ENCODE results near the gene TAOK2.
"Not testable (repeated sequence)": the region's sequence is repeated elsewhere in the genome, so short reads cannot be mapped to it uniquely, and the experiment has no call there.

TAOK2 gene

GRCh38 chr16:30010844-30011713 is 37.4 kb downstream of the TAOK2 start, which contains the start of gene DOC2A:
TSS of gene DOC2A (minus strand) at chr16:30011027. CDS start at chr16:30010222, 805 bp downstream.
- Histone ChIP-seq H3K9me3 (ENCODE audit: control insufficient read depth in 1 of 2, low read length in 2 of 2) (no peaks in the 10 kb centered on the region), H3K9ac (ENCODE audit: low read depth in 1 of 2, low read length in 2 of 2) (no peak within 1 kb of the TSS), H3K36me3 (ENCODE audit: control insufficient read depth in 1 of 2, insufficient read depth in 2 of 2, low read length in 2 of 2) (no peaks in the 10 kb centered on the region), H3K4me3 (ENCODE audit: low read depth in 1 of 2, low read length in 2 of 2) (peak within 1 kb of the TSS in 1 of 2 donors; percentile 54), H3K27ac (ENCODE audit: low read depth, low read length) (no peak within 1 kb of the TSS), H3K4me1 (ENCODE audit: control insufficient read depth in 1 of 2, insufficient read depth in 2 of 2, low read length in 2 of 2) (peaks cover 4 to 11% of the 10 kb centered on the region in 2 donors), H3K27me3 (ENCODE audit: control insufficient read depth in 1 of 2, insufficient read depth in 2 of 2, low read length in 2 of 2) (peaks cover 17 to 25% of the 10 kb centered on the region in 2 donors)

- Histone ChIP-seq H3K4me3 (ENCODE audit: low read depth in 1 of 2, low read length in 2 of 2) (no peak overlapping the region), H3K9me3 (ENCODE audit: control insufficient read depth in 1 of 2, low read length in 2 of 2) (no peaks in the 10 kb centered on the region), H3K27ac (ENCODE audit: low read depth, low read length) (no peak overlapping the region), H3K27me3 (ENCODE audit: control insufficient read depth in 1 of 2, insufficient read depth in 2 of 2, low read length in 2 of 2) (peaks cover 17 to 25% of the 10 kb centered on the region in 2 donors), H3K4me1 (ENCODE audit: control insufficient read depth in 1 of 2, insufficient read depth in 2 of 2, low read length in 2 of 2) (peaks cover 4 to 11% of the 10 kb centered on the region in 2 donors), H3K9ac (ENCODE audit: low read depth in 1 of 2, low read length in 2 of 2) (no peak overlapping the region), H3K36me3 (ENCODE audit: control insufficient read depth in 1 of 2, insufficient read depth in 2 of 2, low read length in 2 of 2) (no peaks in the 10 kb centered on the region)
Measured at GRCh38 chr16:30011714-30012504, 38.2 kb downstream of the TAOK2 start.

- H3K27ac ChIP-seq (ENCODE audit: low read depth, low read length); H3K36me3 ChIP-seq (ENCODE audit: control insufficient read depth in 1 of 2, insufficient read depth in 2 of 2, low read length in 2 of 2); H3K4me3 ChIP-seq (ENCODE audit: low read depth in 1 of 2, low read length in 2 of 2); H3K9me3 ChIP-seq (ENCODE audit: control insufficient read depth in 1 of 2, low read length in 2 of 2); H3K9ac ChIP-seq (ENCODE audit: low read depth in 1 of 2, low read length in 2 of 2): not testable (repeated sequence)
- Histone ChIP-seq H3K4me1 (ENCODE audit: control insufficient read depth in 1 of 2, insufficient read depth in 2 of 2, low read length in 2 of 2) (peaks cover 4 to 11% of the 10 kb centered on the region in 2 donors), H3K27me3 (ENCODE audit: control insufficient read depth in 1 of 2, insufficient read depth in 2 of 2, low read length in 2 of 2) (peaks cover 17 to 25% of the 10 kb centered on the region in 2 donors)
Measured at GRCh38 chr16:30012598-30012997, 38.9 kb downstream of the TAOK2 start.

- peaks cover 11 to 12% of the 10 kb centered on the region in 2 donors for H3K27me3 ChIP-seq (ENCODE audit: control insufficient read depth in 1 of 2, insufficient read depth in 2 of 2, low read length in 2 of 2)
- H3K27ac ChIP-seq (ENCODE audit: low read depth, low read length); H3K9ac ChIP-seq (ENCODE audit: low read depth in 1 of 2, low read length in 2 of 2); H3K36me3 ChIP-seq (ENCODE audit: control insufficient read depth in 1 of 2, insufficient read depth in 2 of 2, low read length in 2 of 2); H3K4me3 ChIP-seq (ENCODE audit: low read depth in 1 of 2, low read length in 2 of 2); H3K9me3 ChIP-seq (ENCODE audit: control insufficient read depth in 1 of 2, low read length in 2 of 2); H3K4me1 ChIP-seq (ENCODE audit: control insufficient read depth in 1 of 2, insufficient read depth in 2 of 2, low read length in 2 of 2): not testable (repeated sequence)
Measured at GRCh38 chr16:30015450-30015849, 41.8 kb downstream of the TAOK2 start.

- Histone ChIP-seq H3K4me1 (ENCODE audit: control insufficient read depth in 1 of 2, insufficient read depth in 2 of 2, low read length in 2 of 2) (peaks cover 6 to 9% of the 10 kb centered on the region in 2 donors), H3K4me3 (ENCODE audit: low read depth in 1 of 2, low read length in 2 of 2) (no peak overlapping the region), H3K36me3 (ENCODE audit: control insufficient read depth in 1 of 2, insufficient read depth in 2 of 2, low read length in 2 of 2) (no peaks in the 10 kb centered on the region), H3K9me3 (ENCODE audit: control insufficient read depth in 1 of 2, low read length in 2 of 2) (no peaks in the 10 kb centered on the region), H3K9ac (ENCODE audit: low read depth in 1 of 2, low read length in 2 of 2) (no peak overlapping the region), H3K27me3 (ENCODE audit: control insufficient read depth in 1 of 2, insufficient read depth in 2 of 2, low read length in 2 of 2) (peaks cover 5 to 6% of the 10 kb centered on the region in 2 donors), H3K27ac (ENCODE audit: low read depth, low read length) (no peak overlapping the region)
Measured at GRCh38 chr16:30016555-30017276, 43.0 kb downstream of the TAOK2 start.

- no peaks in the 10 kb centered on the region for H3K36me3 ChIP-seq (ENCODE audit: control insufficient read depth in 1 of 2, insufficient read depth in 2 of 2, low read length in 2 of 2)
- no peak overlapping the region for H3K9ac ChIP-seq (ENCODE audit: low read depth in 1 of 2, low read length in 2 of 2)
- no peaks in the 10 kb centered on the region for H3K9me3 ChIP-seq (ENCODE audit: control insufficient read depth in 1 of 2, low read length in 2 of 2)
- peaks cover 8 to 9% of the 10 kb centered on the region in 2 donors for H3K4me1 ChIP-seq (ENCODE audit: control insufficient read depth in 1 of 2, insufficient read depth in 2 of 2, low read length in 2 of 2)
- H3K4me3 ChIP-seq (ENCODE audit: low read depth in 1 of 2, low read length in 2 of 2) = no peak overlapping the region
- peaks cover 0 to under 1% of the 10 kb centered on the region in 2 donors for H3K27me3 ChIP-seq (ENCODE audit: control insufficient read depth in 1 of 2, insufficient read depth in 2 of 2, low read length in 2 of 2)
- H3K27ac ChIP-seq (ENCODE audit: low read depth, low read length) = no peak overlapping the region
Measured at GRCh38 chr16:30017277-30017656, 43.6 kb downstream of the TAOK2 start.

- H3K27ac ChIP-seq (ENCODE audit: low read depth, low read length); H3K36me3 ChIP-seq (ENCODE audit: control insufficient read depth in 1 of 2, insufficient read depth in 2 of 2, low read length in 2 of 2); H3K9me3 ChIP-seq (ENCODE audit: control insufficient read depth in 1 of 2, low read length in 2 of 2); H3K9ac ChIP-seq (ENCODE audit: low read depth in 1 of 2, low read length in 2 of 2); H3K4me3 ChIP-seq (ENCODE audit: low read depth in 1 of 2, low read length in 2 of 2); H3K27me3 ChIP-seq (ENCODE audit: control insufficient read depth in 1 of 2, insufficient read depth in 2 of 2, low read length in 2 of 2); H3K4me1 ChIP-seq (ENCODE audit: control insufficient read depth in 1 of 2, insufficient read depth in 2 of 2, low read length in 2 of 2): not testable (repeated sequence)
Measured at GRCh38 chr16:30017937-30018336, 44.3 kb downstream of the TAOK2 start.

- H3K27ac ChIP-seq (ENCODE audit: low read depth, low read length) = no peak overlapping the region
- no peaks in the 10 kb centered on the region for H3K36me3 ChIP-seq (ENCODE audit: control insufficient read depth in 1 of 2, insufficient read depth in 2 of 2, low read length in 2 of 2)
- no peak overlapping the region for H3K4me3 ChIP-seq (ENCODE audit: low read depth in 1 of 2, low read length in 2 of 2)
Measured at GRCh38 chr16:30018731-30019158, 45.1 kb downstream of the TAOK2 start.

GRCh38 chr16:30022887-30023286 is 49.2 kb downstream of the TAOK2 start, which contains the start of gene C16orf92:
TSS of gene C16orf92 (plus strand) at chr16:30023198. CDS start at chr16:30023341, 143 bp downstream.
- Histone ChIP-seq H3K27me3 (ENCODE audit: control insufficient read depth in 1 of 2, insufficient read depth in 2 of 2, low read length in 2 of 2) (peaks cover 10 to 18% of the 10 kb centered on the region in 2 donors), H3K27ac (ENCODE audit: low read depth, low read length) (no peak within 1 kb of the TSS), H3K4me3 (ENCODE audit: low read depth in 1 of 2, low read length in 2 of 2) (no peak within 1 kb of the TSS)

More at GRCh38 chr16:30018731-30019158, 45.1 kb downstream of the TAOK2 start:
- no peaks in the 10 kb centered on the region for H3K27me3 ChIP-seq (ENCODE audit: control insufficient read depth in 1 of 2, insufficient read depth in 2 of 2, low read length in 2 of 2)
- no peak overlapping the region for H3K9ac ChIP-seq (ENCODE audit: low read depth in 1 of 2, low read length in 2 of 2)
- peaks cover 8 to 9% of the 10 kb centered on the region in 2 donors for H3K4me1 ChIP-seq (ENCODE audit: control insufficient read depth in 1 of 2, insufficient read depth in 2 of 2, low read length in 2 of 2)
- H3K9me3 ChIP-seq (ENCODE audit: control insufficient read depth in 1 of 2, low read length in 2 of 2) = no peaks in the 10 kb centered on the region

More at GRCh38 chr16:30022887-30023286, 49.2 kb downstream of the TAOK2 start, which contains the start of gene C16orf92:
- no peaks in the 10 kb centered on the region for H3K9me3 ChIP-seq (ENCODE audit: control insufficient read depth in 1 of 2, low read length in 2 of 2)
- H3K36me3 ChIP-seq (ENCODE audit: control insufficient read depth in 1 of 2, insufficient read depth in 2 of 2, low read length in 2 of 2) = no peaks in the 10 kb centered on the region
- H3K9ac ChIP-seq (ENCODE audit: low read depth in 1 of 2, low read length in 2 of 2) = no peak within 1 kb of the TSS
- H3K4me1 ChIP-seq (ENCODE audit: control insufficient read depth in 1 of 2, insufficient read depth in 2 of 2, low read length in 2 of 2) = peaks cover 8 to 9% of the 10 kb centered on the region in 2 donors
